SKM-1 treated with dmso at 0.1 percent for 144 hours (cell line): ENCODE results near the gene SSC5D.

Experiments
- DNase-seq: peaks from one replicate; lab custom pipeline; 2025; ENCODE audit not compliant: unreplicated experiment; lab: John Stamatoyannopoulos, UW

Gene SSC5D

GRCh38 chr19:55535173-55535964 lies 47.1 kb downstream of the SSC5D start:
- no peak for DNase-seq

- no peak for DNase-seq
Observed at GRCh38 chr19:55535965-55536350, 47.7 kb downstream of the SSC5D start.

GRCh38 chr19:55536366-55536765 lies 48.1 kb downstream of the SSC5D start:
- DNase-seq = no peak

- DNase-seq = no peak
Observed at GRCh38 chr19:55536951-55537740, 48.9 kb downstream of the SSC5D start, which contains the start of gene SBK2. SBK2 (minus strand) TSS chr19:55537133; CDS start chr19:55536294, 839 bp downstream.

- no peak for DNase-seq
Observed at GRCh38 chr19:55537741-55538111, 49.5 kb downstream of the SSC5D start.

GRCh38 chr19:55538132-55538531 lies 49.9 kb downstream of the SSC5D start:
- no peak for DNase-seq

GRCh38 chr19:55539090-55539984 lies 51.1 kb downstream of the SSC5D start:
- no peak for DNase-seq

GRCh38 chr19:55540619-55541018 lies 52.4 kb downstream of the SSC5D start:
- DNase-seq = no peak

GRCh38 chr19:55541091-55541490 lies 52.9 kb downstream of the SSC5D start:
- no peak for DNase-seq

- DNase-seq = no peak
Observed at GRCh38 chr19:55542292-55542855, 54.1 kb downstream of the SSC5D start.

- no peak for DNase-seq
Observed at GRCh38 chr19:55543567-55543966, 55.3 kb downstream of the SSC5D start.

GRCh38 chr19:55544014-55544413 lies 55.8 kb downstream of the SSC5D start:
- DNase-seq = no peak

GRCh38 chr19:55544776-55545439 lies 56.7 kb downstream of the SSC5D start:
- no peak for DNase-seq

GRCh38 chr19:55545443-55545842 lies 57.2 kb downstream of the SSC5D start, which contains the start of gene SBK3:
SBK3 (minus strand) TSS chr19:55545543; CDS start chr19:55545543, 0 bp downstream.
- no peak for DNase-seq

GRCh38 chr19:55546011-55546410 lies 57.8 kb downstream of the SSC5D start:
- no peak for DNase-seq

- DNase-seq = no peak
Observed at GRCh38 chr19:55546822-55547614, 58.8 kb downstream of the SSC5D start.

GRCh38 chr19:55549500-55550320 lies 61.5 kb downstream of the SSC5D start:
- DNase-seq = no peak

GRCh38 chr19:55550321-55550650 lies 62.0 kb downstream of the SSC5D start:
- DNase-seq = no peak

GRCh38 chr19:55552206-55552605 lies 64.0 kb downstream of the SSC5D start:
- DNase-seq = no peak
